HG02943 (cell line): ENCODE results near the gene D2HGDH.

ENCODE experiments used
- ATAC-seq: cut with Tn5 transposase; IDR thresholded peaks from one replicate; pipeline ENCODE4 v1.9.1; 2021; ENCODE audit warnings: mild to moderate bottlenecking, low read depth, moderate library complexity; ENCODE audit not compliant: unreplicated experiment

The D2HGDH gene

DNA sequence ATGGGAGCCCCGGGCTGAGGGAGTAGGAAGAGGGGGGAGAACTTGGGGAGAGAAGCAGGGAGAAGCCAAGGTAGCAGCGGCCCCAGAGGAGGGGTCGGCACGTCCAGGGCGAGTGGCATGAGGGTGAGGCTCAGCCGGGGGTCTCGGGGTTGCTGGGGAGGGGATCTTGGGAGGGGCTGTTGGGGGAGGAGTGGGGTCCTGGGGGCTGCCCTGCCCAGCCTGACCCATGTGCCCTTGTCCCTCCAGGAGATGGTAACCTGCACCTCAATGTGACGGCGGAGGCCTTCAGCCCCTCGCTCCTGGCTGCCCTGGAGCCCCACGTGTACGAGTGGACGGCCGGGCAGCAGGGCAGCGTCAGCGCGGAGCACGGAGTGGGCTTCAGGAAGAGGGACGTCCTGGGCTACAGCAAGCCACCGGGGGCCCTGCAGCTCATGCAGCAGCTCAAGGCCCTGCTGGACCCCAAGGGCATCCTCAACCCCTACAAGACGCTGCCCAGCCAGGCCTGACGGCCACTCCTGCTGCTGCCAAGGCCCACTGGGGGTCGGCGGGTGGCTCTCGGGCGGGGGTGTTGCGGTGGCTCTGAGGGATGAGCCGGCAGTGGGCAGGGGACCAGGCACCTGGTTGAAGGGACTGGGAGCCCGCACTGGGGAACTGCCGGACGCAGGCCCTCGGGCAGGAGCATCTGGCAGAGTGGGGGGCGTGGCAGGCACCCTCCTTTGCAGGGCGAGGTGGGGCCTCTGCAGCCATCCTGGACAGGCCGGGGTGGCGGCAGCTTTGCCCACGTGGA, 33.2 kb downstream of the D2HGDH start:
- no peak for ATAC-seq

GRCh38 chr2:241768251-241768711, 33.9 kb downstream of the D2HGDH start:
- no peak for ATAC-seq

GRCh38 chr2:241768850-241769249, 34.4 kb downstream of the D2HGDH start:
- no peak for ATAC-seq

DNA sequence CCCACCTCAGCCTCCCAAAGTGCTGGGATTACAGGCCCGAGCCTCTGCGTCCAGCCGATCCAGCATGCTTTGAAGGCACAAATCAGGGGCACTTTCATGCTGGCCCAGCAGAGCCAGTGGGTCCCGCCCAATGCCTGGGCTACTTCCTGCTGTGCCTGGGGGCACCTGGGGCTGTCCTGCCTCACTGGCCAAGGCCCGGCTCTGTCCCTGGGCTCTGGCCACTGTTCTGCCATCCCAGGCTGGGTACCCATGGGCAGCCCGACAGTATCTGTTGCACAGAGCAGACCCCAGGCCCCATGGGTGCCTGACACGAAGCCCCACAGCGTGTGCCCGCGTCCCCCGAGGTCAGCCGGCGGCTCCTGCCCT, 35.4 kb downstream of the D2HGDH start:
- no peak for ATAC-seq

DNA sequence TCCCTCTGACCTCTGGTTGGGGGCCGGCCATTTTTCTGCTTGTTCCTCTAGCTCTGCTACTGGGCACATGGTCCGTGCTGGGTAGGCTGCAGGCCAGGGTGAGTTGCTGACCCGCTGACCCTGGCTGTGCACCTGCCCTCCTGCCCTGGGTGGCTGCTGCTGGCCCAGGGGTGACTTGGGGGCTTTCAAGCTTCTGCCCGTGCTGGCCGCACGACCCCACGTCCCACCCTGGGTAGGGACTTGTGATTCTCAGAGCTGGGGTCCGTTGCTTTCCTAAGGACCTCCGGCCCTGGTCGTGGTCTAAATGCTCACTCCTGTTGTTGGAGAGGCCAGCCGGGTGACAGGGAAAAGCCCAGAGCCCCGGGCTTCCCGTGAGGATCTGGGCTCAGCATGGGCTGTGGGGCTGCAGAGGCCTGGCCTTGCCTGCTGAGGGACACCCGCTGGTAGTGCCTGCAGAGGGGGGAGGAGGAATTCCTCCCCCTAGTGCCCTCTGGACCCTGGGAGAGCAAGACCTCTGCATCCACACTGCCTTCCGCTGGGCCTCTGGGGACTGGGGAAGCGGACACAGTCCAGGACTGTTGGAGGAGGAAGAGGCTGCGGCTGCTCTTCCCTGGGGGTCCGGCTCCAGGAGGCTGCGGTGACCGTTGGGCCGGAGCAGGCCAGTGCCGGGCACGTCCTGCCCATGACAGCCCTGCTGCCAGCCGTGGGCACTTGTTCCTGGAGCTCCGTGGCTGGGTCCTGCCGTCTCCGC, 35.9 kb downstream of the D2HGDH start:
- ATAC-seq, result no peak

GRCh38 chr2:241770936-241771285, 36.5 kb downstream of the D2HGDH start:
- no peak for ATAC-seq

- ATAC-seq, result no peak
These were observed 37.0 kb downstream of the D2HGDH start for GRCh38 chr2:241771286-241772062.

GRCh38 chr2:241772063-241772499, 37.7 kb downstream of the D2HGDH start:
- ATAC-seq, result no peak

- ATAC-seq, result no peak
These were observed 39.3 kb downstream of the D2HGDH start for GRCh38 chr2:241773511-241774418.

DNA sequence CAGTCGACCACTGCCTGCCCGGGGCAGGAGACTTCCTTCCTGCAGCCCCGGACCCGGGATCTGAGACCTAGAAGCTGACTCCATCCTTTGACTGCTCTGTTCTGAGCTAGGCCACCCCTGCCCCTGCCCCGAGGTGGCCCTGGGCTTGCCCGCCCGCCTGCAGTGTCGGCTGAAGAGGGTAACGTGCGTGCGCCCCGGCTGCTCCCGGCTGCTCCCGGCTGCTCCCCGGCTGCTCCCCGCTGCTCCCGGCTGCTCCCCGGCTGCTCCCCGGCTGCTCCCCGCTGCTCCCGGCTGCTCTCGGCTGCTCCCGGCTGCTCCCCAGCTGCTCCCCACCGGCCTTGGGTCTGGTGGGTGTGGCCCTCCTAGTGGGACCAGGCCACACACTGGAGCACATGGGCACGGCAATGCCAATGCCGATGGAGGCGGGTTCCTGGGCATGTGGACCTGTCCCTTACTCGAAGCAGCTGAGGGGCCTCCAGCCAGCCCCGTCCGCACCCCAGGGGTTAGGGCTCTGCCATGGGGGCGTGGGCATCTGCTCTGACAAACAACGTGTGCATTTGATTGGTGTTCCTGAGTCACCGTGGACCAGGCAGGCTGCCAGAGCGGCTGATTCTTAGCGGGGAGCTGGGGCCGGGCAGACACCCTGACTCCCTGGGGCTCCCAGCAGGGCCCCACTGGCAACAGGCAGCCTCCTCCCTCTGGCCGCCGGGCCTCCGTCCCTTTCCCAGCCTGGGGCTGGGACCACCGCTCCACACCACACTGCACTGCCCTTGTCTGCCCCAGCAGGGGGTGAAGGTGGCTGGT, 40.2 kb downstream of the D2HGDH start:
- ATAC-seq, result no peak

DNA sequence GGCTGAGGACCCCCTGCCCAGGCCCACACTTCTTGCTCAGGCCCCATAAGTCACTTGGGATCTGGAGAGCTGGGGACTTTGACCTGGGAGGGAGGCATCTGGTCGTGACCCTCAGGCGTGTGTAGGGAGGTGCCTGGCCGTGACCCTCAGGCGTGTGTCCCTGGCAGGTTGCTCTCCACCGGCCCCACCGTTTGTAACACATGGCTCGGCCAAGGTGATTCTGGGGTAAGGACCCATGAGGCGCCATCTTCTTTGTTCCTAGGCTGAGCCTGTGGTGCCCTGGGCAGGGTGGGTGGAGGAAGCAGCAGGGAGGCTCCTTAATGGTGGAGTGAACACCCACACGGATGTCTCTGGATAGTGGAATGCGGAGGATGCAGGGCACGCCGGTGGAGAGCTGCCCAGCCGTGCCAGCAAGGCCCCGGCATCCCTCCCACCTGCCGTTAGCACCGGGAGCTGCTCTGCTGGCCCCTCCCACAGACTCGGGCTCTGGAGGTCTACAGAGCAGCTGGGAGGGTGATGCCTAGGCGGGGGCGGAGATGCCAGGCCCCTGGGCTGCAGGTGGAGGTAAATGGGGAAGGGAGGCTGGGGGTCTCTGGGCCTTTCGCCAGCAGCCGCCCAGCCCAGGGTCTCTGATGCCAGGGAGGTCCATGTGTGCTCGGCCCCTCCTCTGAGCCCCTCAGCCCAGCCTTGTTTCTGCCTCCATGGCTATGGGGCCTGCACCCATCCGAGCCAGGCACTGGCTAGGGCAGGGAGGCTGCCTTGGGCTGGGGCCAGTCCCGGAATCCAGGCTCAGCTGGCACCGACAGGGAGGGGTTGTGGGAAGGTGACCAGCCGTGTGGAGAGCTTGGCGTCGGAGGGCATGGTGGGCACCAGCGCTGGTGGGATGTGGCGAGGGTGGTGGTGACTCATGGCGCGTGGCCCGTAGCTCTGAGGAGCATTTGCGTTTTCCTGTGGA, 41.1 kb downstream of the D2HGDH start:
- no peak for ATAC-seq

DNA sequence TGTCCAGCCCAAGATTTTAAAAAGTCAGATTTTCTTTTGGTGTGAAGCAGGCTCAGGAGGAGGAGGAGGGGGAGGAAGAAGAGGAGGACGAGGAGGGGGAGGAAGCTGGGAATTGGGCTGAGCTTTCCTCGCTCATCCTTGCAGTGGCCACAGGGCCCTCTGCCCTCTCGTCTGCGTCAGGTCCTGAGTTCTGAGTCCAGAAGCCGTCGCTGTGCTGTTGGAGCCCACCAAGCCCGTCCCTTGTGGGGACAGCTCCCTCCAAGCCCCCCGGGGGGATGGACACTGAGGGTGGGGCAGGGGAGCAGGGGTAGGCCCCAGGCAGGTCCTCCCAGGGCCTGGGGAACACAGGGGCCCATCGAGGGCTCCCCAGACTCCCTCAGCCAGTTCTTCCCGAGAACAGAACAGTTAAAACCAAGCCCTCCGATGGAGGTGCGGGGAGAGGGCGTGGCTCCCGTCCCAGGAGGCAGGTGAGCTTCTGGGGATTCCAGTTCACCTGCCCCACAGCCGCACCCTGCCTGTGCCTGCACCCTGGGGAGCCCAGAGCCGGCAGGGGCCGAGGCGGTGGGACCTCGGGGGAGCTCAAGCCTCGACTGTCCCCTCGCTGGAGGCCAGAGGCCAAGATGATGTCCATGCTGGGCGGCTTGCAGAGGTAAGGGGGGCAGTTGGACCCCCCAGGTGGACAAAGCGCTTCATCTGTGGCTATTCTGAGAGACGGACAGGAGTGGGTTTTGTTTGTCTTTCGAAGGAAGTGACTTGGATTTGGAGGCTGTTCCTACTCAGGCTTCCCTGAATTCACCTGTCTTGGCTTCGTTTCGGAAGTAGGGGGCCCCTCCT, 42.1 kb downstream of the D2HGDH start, which contains the start of gene GAL3ST2:
Gene GAL3ST2 (plus strand): TSS at position 487 of the 834 bp plus-strand sequence. CDS start 134 bp downstream, at position 621.
- no peak for ATAC-seq

GRCh38 chr2:241777170-241777685, 42.8 kb downstream of the D2HGDH start:
- ATAC-seq, result no peak

- ATAC-seq, result no peak
These were observed 43.5 kb downstream of the D2HGDH start for GRCh38 chr2:241777686-241778627.

DNA sequence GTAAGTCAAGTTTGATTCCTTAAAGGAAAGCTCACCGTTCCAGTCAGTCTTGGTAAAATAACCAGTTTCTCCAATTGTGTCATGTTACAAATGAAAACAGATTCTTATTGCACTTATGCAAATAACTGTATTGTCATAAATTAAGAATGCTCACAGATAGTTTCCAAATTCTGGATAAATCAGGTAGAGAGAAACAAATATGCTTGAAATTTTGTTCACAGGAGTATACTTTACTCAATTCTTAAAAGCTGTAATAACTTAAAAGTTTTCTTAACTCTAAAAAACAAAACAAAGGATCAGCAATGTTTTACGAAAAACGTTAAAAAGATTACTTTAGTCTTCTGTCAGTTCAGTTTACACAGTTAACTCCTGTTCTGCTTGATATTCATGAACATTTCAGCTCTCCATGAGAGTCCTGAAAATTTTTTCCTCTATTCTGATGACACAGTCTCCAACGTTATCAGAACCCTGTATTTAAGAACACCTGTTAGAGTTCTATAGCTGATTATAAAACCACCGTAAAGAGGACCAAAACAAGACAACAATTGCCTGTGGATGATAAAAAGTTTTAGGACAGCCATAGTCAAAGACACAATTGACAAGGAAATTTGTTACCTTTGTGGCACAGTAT, 46.6 kb downstream of the D2HGDH start:
- no peak for ATAC-seq
